GM18519 (cell line): ENCODE results near the gene CNNM2.

ENCODE experiments used
- ATAC-seq: cut with Tn5 transposase; IDR thresholded peaks from one replicate; pipeline ENCODE4 v1.9.1; 2021; ENCODE audit warnings: mild to moderate bottlenecking, moderate library complexity; ENCODE audit not compliant: unreplicated experiment, low FRiP score

The CNNM2 gene

DNA sequence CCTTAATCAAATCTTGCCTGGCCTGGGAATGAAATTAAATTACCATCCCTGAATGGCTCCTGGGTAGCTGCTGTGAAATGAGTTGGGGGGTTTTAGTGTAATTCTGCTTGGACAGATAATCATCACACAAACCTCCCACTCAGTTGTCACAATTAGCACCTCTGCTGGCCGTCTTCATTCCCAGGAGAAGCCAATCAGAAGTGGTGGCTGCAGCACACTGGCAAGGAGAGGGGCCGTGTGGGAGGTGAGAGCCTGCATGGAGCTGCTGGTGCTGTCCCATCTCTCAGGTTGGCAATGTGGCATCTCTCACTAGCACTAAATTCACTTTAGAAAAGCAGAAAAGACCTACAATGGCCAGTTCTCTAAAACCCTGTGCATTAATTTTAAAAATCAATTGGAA, 182.5 kb downstream of the CNNM2 start:
- no peak for ATAC-seq

DNA sequence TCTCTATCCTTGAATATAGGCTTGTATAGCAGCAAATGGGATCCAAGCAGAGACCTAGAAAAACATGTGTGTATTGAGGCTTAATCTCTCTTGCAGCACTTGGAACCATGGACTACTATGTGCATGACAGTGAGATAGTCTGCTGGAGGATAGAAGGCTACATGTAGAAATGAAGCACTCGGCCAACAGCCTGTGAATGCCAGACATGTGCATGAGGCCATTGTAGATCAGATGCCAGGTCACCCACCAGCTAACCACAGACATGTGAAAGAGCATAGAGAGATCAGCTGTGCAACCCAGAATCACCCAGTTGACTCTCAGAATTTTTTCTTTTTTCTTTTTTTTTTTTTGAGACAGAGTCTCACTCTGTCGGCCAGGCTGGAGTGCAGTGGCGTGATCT, 184.1 kb downstream of the CNNM2 start:
- ATAC-seq: no peak

DNA sequence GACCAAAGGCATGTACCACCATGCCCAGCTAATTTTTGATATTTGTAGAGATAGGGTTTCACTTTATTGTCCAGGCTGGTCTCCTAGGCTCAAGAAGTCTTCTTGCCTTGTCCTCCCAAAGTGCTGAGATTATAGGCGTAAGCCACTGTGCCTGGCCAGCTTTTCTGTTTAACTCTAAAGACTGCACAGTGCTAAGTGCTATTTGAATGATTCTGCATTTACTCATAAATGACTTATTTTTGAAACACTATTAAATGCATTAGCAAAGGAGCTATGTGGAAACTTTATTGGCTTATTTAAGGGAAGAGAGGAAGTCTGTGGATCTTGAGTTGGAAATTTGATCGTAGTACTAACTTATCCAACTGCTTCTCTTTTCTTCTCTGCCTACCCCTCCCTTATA, 185.9 kb downstream of the CNNM2 start:
- ATAC-seq: no peak

DNA sequence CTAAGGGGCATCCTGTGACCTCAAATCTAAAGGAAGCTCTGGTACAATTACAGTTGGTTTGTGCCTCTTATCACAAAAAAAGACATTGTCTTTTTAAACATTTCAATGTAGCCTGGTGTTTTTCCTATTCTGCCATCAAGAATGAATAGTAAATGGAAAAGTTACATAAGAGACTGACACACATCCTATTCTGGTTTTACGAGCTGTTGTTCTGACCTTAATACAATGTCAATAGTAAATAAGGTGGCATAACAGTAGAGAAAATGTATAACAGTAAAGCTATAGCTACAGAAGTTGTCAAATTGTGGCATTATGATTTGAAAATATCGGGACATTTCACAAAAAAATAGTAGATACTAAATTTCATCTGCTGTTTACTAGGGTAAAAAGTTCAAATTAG, 186.6 kb downstream of the CNNM2 start:
- no peak for ATAC-seq

DNA sequence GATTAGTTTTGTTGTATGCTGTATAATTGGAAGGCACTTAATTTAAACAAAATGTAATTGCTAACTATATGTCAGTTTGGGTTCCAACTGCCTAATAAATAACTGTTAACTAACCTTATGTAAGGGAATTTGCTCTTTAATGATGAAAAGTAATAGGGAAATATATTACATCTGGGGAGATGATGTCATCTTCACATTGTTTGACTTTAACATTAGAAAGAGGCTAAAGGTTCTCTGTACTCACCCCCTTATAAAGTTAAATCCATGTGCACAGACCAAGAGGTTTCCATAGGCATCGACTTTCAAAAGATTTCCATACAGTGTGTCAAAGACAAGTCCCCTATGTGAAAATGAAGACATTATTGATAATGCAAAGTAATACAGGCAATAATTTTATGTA, 187.4 kb downstream of the CNNM2 start:
- ATAC-seq: no peak

DNA sequence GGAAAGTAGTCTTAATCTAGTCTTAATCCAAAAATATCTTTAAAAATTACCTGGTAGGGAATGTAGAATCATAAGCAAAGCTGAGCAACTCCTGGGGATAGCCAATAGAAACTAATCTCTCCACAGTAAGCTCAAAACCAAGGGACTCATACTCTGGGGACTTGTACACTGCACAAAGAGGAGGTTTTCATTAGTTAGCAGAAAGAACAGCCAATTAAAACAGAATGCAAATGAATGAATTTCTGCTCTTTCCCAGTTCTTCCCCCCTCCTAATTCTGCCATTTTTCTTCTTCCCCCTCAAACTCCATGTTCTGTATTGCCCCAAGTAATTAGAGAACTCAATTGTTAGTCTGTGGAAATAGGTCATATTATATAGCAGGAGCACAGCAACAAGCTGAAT, 188.4 kb downstream of the CNNM2 start:
- ATAC-seq: no peak

DNA sequence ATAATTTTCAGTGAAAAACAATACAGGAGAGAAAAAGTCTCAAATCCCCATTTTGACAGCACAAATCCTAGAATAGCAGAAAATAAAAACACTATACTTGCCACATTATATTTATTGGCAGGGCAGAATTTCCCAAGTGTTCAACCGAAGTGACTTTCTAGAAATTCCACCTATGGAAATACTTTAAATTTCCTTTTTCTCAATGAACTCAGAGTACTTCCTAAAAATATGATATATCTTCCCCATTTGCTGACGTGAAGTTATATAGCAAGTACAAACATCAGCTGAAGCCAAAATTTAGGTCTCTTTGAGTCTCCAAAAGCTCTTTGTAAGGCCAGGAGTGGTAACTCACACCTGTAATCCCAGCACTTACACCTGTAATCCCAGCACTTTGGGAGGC, 191.7 kb downstream of the CNNM2 start:
- ATAC-seq: no peak

DNA sequence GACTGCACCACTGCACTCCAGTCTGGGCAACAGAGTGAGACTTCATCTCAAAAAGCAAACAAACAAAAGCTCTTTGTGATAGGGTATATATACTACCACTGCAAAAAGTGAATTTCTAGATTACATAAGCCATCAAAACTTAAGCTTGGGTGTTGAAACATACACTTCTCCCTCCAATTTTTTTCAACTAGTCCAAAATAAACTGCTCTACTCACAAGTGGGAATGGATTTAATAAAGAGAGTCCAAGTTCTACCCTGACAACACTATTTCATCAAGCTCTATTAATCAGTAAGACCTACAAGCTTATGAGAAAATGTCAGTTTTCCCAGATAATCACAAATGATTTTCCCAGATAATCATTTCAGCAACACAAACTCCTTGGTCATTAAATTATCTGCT, 192.3 kb downstream of the CNNM2 start:
- ATAC-seq: no peak

DNA sequence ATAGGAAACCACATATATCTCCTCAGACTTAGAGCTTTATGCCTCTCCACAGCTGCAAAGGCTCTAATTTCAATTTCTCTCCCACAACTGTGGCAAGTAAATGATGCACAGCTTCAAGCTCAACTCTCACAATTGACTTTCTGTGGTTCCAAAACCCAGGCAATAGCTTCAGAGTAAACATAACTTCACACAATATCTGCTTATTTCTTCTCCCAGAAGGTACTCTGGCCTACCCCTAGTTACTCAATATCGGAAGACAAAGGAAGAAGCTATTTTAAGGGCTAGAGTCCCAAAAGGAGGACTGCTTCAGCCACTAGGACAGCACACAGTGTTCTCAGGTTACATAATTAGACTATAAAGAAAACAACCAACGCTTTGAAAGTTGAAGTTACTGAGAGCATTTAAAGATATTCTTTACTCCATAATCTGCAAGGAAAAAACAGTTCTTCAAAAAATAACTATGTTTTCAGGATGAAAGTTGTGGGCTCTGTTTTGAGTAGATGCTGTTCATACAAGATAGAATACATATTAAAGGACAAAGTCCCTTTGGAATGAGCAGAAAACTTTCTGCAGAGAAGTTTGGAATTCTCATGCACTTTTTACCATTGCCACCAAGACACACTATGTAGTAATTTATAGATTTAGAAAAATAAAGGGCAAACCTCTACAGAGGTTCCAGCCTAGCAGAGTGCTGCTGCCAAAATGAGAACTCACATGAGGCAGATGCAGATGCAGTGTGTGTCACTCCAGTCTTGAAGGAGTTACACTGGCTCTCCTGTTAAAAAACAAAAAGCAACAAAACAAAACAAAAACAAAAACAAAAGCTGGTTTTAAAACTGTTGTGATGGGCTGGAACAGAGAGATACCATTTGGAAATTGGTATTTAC, 193.2 kb downstream of the CNNM2 start:
- no peak for ATAC-seq

DNA sequence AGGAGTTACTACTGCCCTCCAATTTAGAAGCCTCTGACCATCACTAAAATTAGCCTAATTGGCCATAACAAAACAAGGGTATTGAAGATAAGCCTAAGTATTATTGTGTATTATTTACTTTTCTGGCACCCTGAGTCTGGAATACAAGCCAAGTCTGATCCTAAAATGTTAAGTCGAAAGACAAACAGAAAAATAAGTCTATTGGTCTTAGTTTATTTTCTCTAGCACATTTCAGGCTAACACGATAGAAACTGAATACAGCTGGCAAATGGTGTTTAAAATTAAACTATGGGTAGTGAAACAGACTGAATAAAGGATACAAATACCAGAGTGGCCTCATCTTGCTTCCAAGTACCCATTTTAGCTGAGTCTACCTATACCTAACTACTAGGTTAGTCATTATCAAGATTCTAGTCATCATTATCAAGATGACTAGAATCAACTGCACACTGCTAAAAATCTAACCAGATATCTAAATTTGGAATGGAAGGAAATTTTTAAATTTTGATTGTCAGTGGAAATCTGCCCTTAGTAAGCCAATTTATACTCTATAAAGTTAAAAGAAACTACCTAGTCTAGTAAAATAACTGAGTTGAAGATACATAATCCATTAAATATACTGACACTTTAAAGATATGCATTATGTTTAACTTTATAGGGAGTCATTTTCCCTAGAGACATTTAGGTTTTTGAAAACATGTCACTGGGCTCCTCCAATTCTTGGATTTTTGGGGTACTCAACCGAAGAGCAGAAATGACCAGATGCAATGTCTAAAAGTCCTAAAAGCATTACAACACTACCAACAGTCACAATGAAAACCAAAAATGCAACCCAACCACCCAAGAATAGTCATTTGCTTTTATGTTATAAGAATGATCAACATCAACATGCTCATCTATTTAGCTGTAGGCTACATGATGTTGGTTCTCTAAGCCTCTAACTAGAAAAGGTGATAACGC, 194.1 kb downstream of the CNNM2 start:
- no peak for ATAC-seq

DNA sequence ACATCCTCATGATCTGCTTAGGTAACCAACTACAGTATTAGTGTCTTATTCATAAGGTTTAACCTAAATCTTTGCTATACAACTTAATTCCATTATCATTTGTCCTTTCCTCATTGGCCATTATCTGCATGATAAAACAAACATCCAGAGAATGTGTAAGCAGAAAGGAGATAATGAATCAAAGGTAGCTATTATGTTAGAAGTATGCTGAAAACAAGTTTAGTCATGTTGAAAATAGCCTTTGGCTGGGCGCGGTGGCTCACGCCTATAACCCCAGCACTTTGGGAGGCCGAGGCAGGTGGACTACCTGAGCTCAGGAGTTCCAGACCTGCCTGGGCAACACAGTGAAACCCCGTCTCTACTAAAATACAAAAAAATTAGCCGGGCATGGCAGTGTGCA, 196.8 kb downstream of the CNNM2 start:
- ATAC-seq: no peak

DNA sequence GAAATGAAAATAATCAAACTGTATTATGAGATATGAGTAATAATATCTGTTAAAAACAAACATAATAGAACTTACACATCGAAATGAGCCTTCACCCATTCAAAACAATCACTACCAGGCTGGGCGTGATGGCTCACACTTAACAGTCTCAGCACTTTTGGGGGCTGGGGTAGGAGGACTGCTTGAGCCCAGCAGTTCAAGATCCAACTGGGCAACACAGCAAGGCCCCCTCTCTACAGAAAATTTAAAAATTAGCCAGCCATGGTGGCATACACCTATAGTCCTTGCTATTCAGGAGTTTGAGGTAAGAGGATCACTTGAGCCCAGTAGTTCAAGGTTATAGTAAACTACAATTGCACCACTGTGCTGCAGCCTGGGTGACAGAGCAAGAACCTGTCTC, 199.2 kb downstream of the CNNM2 start:
- ATAC-seq: no peak

DNA sequence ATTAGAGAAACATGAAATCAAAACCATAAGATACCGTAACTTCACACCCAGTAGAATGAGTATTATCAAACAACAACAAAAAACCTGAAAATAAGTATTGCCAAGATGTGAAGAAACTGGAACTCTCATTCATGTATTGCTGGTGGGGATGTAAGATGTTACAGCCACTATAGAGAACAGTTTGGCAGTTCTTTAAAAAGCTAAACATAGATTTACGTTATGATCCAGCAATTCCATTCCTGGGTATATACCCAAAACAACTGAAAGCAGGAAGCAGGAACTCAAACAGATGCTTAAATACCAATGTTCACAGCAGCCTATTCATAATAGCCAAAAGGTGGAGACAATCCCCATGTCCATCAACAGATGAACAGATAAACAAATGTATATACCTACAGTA, 202.5 kb downstream of the CNNM2 start:
- no peak for ATAC-seq

DNA sequence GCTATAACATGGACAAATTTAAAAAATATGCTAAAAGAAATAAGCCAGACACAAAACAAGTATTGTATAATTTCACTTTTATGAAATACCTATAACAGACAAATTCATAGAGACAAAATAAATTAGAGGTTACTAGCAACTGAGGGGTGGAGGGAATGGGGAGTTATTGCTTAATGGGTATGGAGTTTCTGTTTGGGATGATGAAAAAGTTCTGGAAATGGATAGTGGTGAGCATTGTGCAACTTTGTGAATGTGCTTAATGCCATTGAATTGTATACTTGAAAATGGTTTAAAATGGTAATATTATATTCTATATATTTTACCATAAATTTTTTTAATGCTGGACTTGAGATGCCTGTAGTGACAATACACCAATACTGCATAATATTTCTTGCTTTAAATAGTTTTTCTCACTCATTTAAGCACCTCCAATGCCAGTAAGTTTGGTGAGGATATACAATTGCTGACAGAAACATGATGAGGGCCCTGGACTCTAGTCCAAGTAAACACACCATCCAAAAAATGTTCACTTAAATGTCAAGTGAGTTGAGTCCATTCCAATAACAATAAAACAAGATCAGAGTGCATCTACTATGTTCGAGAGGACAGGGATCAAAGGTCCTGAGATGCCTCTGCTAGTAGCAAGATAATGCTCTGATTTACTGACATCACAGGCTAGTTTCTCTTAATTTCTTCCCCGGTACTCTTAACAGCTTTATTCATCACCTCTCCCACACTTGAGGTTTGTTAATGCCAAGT, 203.1 kb downstream of the CNNM2 start:
- no peak for ATAC-seq

DNA sequence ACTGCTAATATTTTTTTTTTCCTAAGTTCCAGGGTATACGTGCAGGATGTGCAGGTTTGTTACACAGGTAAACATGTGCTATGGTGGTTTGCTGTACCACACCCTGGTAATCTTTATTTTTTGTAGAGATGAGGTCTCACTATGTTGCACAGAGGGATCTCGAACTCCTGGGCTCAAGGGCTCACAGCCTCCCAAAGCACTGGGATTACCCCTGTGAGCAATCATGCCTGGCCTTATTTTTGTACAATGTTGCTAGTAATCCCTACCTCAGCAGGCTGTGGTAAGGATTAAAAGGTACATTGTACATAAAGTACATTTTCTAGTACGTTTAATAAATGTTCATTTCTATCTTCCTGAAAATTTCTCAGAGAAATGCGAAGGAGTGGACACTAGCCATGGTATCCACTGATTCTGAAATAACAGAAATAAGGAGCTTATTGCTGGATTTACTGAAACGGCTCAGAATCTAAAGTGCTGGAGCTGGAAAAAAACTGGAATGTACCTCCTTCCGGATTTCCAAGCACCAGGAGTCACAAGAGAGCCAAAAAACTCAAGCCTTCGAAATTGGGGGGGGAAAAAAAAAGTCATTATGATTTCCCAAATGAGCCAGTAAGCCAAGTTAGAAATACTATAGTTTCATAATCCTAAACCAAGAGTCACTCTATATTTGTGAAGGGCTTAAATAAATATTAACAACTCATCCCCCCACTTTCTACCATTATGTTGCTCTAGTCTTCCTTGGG, 205.4 kb downstream of the CNNM2 start:
- no peak for ATAC-seq

DNA sequence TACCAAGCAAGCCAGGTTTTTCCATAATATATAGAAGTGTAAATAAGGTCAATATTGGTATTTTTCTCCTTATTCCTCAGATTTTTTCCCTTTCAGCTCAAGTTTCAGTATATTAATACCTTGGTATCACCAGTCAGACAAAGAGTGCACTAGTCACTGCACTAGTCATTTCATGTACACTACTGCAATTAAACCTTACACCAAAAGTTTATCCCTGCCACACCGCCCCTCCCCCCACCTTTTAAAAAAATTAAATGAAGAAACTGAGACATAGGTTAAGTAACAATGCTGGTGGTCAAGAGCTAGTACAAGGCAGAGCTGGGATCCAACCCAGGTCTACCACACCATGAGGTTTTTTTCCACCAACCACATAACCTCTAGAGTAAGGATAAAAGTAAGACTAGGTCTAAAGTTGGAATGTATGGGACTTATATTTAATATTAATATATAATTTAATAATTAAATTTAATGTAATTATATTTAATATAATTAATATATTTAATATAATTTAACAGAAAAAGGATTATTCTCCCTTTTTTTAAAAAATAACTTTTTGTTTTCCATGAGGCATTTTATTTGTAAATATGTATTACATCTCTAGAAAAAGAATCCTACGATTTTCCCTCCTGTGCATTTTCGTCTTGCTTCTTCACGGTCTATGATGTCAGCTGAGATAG, 206.5 kb downstream of the CNNM2 start:
- no peak for ATAC-seq

DNA sequence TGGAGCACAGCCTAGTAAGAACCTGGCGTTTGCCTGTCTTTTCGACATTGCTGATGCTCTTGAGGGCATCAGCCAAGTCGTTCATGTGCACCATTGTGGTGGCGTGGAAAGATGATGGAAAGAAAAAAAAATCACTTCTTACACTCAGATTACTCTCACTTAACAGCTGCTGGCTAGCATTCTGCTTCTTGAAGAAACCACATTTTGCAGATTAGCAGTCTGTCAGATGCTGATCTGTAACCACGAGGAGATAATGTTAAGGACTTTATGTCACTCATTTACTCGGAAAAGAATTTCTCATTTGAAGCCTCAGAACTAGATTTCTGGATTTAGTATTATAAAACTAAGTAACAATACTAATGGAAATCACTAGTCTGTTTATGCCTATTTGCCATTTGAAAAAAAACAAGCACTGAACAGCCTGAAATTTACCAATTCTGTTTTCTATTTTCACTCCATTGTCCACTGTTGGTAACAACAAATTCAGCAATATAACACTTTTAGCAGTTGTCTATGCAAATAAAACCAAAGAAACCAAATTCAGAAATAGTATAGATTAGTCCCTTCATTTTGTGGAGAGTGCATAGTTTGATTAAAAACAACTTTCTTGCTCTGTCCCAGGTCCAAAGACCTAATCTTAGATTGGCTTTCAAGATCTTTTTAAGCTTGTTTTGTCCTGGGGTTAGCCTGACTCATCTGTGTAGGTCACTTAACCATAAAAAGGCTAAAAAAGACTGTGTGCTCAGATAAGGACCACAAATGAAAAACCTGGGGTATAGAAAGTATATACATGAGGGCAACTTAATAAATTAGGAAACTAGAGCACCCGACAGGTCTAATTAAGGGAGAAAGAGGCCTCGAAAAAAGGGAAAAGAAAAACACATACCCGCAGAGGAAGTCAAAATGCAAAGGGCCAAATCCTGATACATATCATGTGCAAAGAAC, 207.5 kb downstream of the CNNM2 start:
- ATAC-seq: peak; percentile 83

DNA sequence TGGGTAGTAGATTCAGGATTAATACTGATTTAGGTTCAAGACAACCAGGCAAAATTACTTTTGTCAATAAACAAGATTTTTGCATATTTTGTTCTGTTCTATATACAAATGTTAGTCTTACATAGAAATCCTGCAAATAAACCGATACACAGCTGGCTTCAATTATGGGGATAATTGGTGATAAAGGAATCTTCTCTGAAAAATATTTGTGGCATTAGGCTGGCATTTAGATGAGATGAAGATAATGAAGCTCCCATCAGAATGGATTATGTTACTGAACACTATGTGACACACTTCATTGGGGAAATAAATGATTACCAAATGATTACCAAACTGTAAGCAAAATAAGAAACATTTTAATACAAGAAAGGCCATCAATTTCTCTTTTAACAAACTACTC, 209.1 kb downstream of the CNNM2 start:
- no peak for ATAC-seq
